A549 (cell line): ENCODE data around the gene ARPP21. TPM values are rescaled to one million over a fixed set of nuclear protein-coding genes. Genes with fewer than 3 reads are reported as not detected.

Experiments
- ATAC-seq, 2 experiments: fragments of 200-7000 bp in 1 of 2; fragments of >200 bp in 1 of 2; cut with Nextera tagmentation in 1 of 2; cut with Tn5 transposase in 1 of 2; 3 replicates each; pipeline versions ENCODE4 v1.8.0 to v1.9.1; 2018 to 2020; ENCODE audit warnings: mild to moderate bottlenecking in 1 of 2, moderate library complexity in 1 of 2
- CTCF ChIA-PET: fragments of 300-600 bp; sonication (Branson Sonifier 250); formaldehyde crosslinking; extraction: SDS; loops from one replicate; lab custom pipeline; 2021; ENCODE audit warnings: antibody characterized with exemption, inconsistent platforms; lab: Yijun Ruan, JAX
- POLR2A ChIA-PET: fragments of 350-600 bp; formaldehyde crosslinking; extraction: SDS; loops from one replicate; lab custom pipeline; 2021; ENCODE audit warnings: antibody characterized with exemption, inconsistent platforms; lab: Yijun Ruan, JAX
- DNase-seq, 2 experiments: peaks; one replicate each; pipeline versions ENCODE4 v3.0.0 to v3.0.0-alpha.2; 2011 to 2016; ENCODE audit warnings: low read depth in 1 of 2, low spot score in 1 of 2
- FAIRE-seq: peaks from 2 replicates; lab custom pipeline; 2011; peaks lifted over from hg19 to GRCh38; lab: Jason Lieb, UNC
- H3K27ac ChIP-seq, 2 experiments: fragments of >200 bp; sonication (Bioruptor Twin); formaldehyde crosslinking; 3 replicates each; pipeline ENCODE4 v1.5.1; 2016 to 2017
- H3K4me1 ChIP-seq: fragments of >200 bp; sonication (Bioruptor Twin); formaldehyde crosslinking; 3 replicates; pipeline ENCODE4 v1.6.1; 2016
- H3K4me2 ChIP-seq: fragments of >200 bp; sonication (Bioruptor Twin); formaldehyde crosslinking; 3 replicates; pipeline ENCODE4 v1.6.1; 2016
- H3K4me3 ChIP-seq: fragments of >200 bp; sonication (Bioruptor Twin); formaldehyde crosslinking; 3 replicates; pipeline ENCODE4 v1.5.1; 2016
- H3K9me3 ChIP-seq: fragments of >200 bp; sonication (Bioruptor Twin); formaldehyde crosslinking; 3 replicates; pipeline ENCODE4 v1.6.1; 2016
- CEBPB ChIP-seq, 2 experiments: fragments of >200 bp in 1 of 2; sonication (Bioruptor Twin) in 1 of 2; formaldehyde crosslinking in 1 of 2; IDR thresholded peaks; 2 replicates each; pipeline ENCODE4 v1.6.1; 2012 to 2016
- CHD2 ChIP-seq: fragments of 150-350 bp; IDR thresholded peaks from 2 replicates; pipeline ENCODE4 v1.6.1; 2014; ENCODE audit warnings: low read length; ENCODE audit not compliant: partially characterized antibody
- CTCF ChIP-seq: fragments of >200 bp; sonication (Bioruptor Twin); formaldehyde crosslinking; IDR thresholded peaks from 3 replicates; pipeline ENCODE4 v1.5.1; 2016
- E2F6 ChIP-seq: IDR thresholded peaks from 2 replicates; pipeline ENCODE4 v1.6.1; 2012; ENCODE audit warnings: low read depth, borderline replicate concordance
- ELK1 ChIP-seq: fragments of 150-350 bp; IDR thresholded peaks from 2 replicates; pipeline ENCODE4 v1.6.1; 2014; ENCODE audit warnings: low read depth, mild to moderate bottlenecking, low read length
- EP300 ChIP-seq, 2 experiments: fragments of >200 bp; sonication (Bioruptor Twin); formaldehyde crosslinking; IDR thresholded peaks; 2 replicates in 1 of 2; 3 replicates in 1 of 2; pipeline ENCODE4 v1.6.1; 2016 to 2017
- FOSB ChIP-seq: fragments of 250-450 bp; sonication (Bioruptor Pico); IDR thresholded peaks from 2 replicates; pipeline ENCODE4 v1.5.0; 2020; ENCODE audit warnings: mild to moderate bottlenecking, moderate library complexity
- FOSL2 ChIP-seq, 2 experiments: fragments of 450-650 bp in 1 of 2; fragments of >200 bp in 1 of 2; sonication (Bioruptor Twin) in 1 of 2; formaldehyde crosslinking; IDR thresholded peaks; 2 replicates each; pipeline versions ENCODE4 v1.5.0 to v1.6.1; 2016 to 2020; ENCODE audit warnings: mild to moderate bottlenecking in 1 of 2, moderate library complexity in 1 of 2
- GATA3 ChIP-seq: IDR thresholded peaks from 2 replicates; pipeline ENCODE4 v1.6.1; 2012; ENCODE audit warnings: borderline replicate concordance
- HEYL ChIP-seq: fragments of 250-450 bp; sonication (Bioruptor Pico); IDR thresholded peaks from 2 replicates; pipeline ENCODE4 v1.8.0; 2021; ENCODE audit warnings: mild to moderate bottlenecking, moderate library complexity
- JUN ChIP-seq, 2 experiments: fragments of >200 bp; sonication (Bioruptor Twin); formaldehyde crosslinking; IDR thresholded peaks; 2 replicates in 1 of 2; 3 replicates in 1 of 2; pipeline ENCODE4 v1.6.1; 2016 to 2017
- JUNB ChIP-seq: fragments of >200 bp; sonication (Bioruptor Twin); formaldehyde crosslinking; IDR thresholded peaks from 2 replicates; pipeline ENCODE4 v1.6.1; 2016
- KDM5A ChIP-seq: fragments of 200-600 bp; sonication (generic); IDR thresholded peaks from 2 replicates; pipeline ENCODE4 v1.6.1; 2016; ENCODE audit warnings: antibody characterized with exemption, mild to moderate bottlenecking
- MAZ ChIP-seq: fragments of 150-350 bp; IDR thresholded peaks from 2 replicates; pipeline ENCODE4 v1.6.1; 2014; ENCODE audit warnings: antibody characterized with exemption, low read depth, low read length, borderline replicate concordance
- MYC ChIP-seq: IDR thresholded peaks from 2 replicates; pipeline ENCODE4 v1.6.1; 2012; ENCODE audit warnings: mild to moderate bottlenecking, inconsistent platforms, low read length, improper control_type of control experiment, borderline replicate concordance
- NFE2L2 ChIP-seq: fragments of 150-350 bp; conservative IDR thresholded peaks from 2 replicates; pipeline ENCODE4 v1.6.1; 2014; ENCODE audit warnings: low read length
- NR3C1 ChIP-seq: fragments of >200 bp; sonication (Bioruptor Twin); formaldehyde crosslinking; IDR thresholded peaks from 3 replicates; pipeline ENCODE4 v1.6.1; 2017
- RAD21 ChIP-seq, 2 experiments: fragments of >200 bp in 1 of 2; sonication (Bioruptor Twin) in 1 of 2; formaldehyde crosslinking in 1 of 2; IDR thresholded peaks in 1 of 2; conservative IDR thresholded peaks in 1 of 2; 2 replicates in 1 of 2; 3 replicates in 1 of 2; pipeline ENCODE4 v1.6.1; 2012 to 2018; ENCODE audit warnings: inconsistent platforms in 1 of 2
- RARB ChIP-seq: fragments of 250-450 bp; sonication (Bioruptor Pico); IDR thresholded peaks from 2 replicates; pipeline ENCODE4 v1.8.0; 2021; ENCODE audit warnings: mild to moderate bottlenecking, moderate library complexity
- RFX5 ChIP-seq: fragments of 450-650 bp; IDR thresholded peaks from 2 replicates; pipeline ENCODE4 v1.7.1; 2014; ENCODE audit warnings: antibody characterized with exemption, mild to moderate bottlenecking, moderate library complexity
- ZFP36 ChIP-seq: fragments of 450-650 bp; IDR thresholded peaks from 2 replicates; pipeline ENCODE4 v1.6.1; 2014; ENCODE audit warnings: borderline replicate concordance; ENCODE audit not compliant: partially characterized antibody
- WGBS: methylation state at CpG from one replicate; pipeline ENCODE4 v1.1.6; 2017; ENCODE audit errors: missing lambda C conversion rate; 5-methylcytosine and 5-hydroxymethylcytosine counted together
- polyA plus RNA-seq, 4 experiments: library from polyadenylated mRNA; depleted of rRNA in 3 of 4; stranded (reverse); fragments of >200 nt; fragmentation: RNase III in 1 of 4; extraction: RNeasy Plus Mini Kit Qiagen cat#74134 plus additional on column Dnase treatment in 1 of 4; gene quantifications; 2 replicates in 3 of 4; 3 replicates in 1 of 4; pipeline ENCODE4 v1.2.3, GENCODE V29; 2011 to 2017
- TF ChIP-seq, protein P1 (sequence below): fragments of 450-650 bp; IDR thresholded peaks from 2 replicates; pipeline ENCODE4 v1.6.1; 2014; ENCODE audit warnings: antibody characterized with exemption
- TF ChIP-seq, protein P2 (sequence below): fragments of >200 bp; sonication (Bioruptor Twin); formaldehyde crosslinking; IDR thresholded peaks from 2 replicates; pipeline ENCODE4 v1.6.1; 2016
- TF ChIP-seq, protein P3 (sequence below): fragments of >200 bp; sonication (Bioruptor Twin); formaldehyde crosslinking; IDR thresholded peaks from 3 replicates; pipeline ENCODE4 v1.6.1; 2016
- TF ChIP-seq, protein P4 (sequence below): IDR thresholded peaks from 2 replicates; pipeline ENCODE4 v1.6.1; 2012

ARPP21 gene
- polyA plus RNA-seq, 2 of the 4 experiments (the other 2 are of a cell fraction) = 0.03 TPM; not detected in 1

GRCh38 chr3:35817216-35817615 lies 177.9 kb downstream of the ARPP21 start:
- ATAC-seq (no peak), FAIRE-seq (no peak), DNase-seq (no peak)
- Histone ChIP-seq H3K4me1 (no peaks in the 10 kb centered on the region), H3K9me3 (no peaks in the 10 kb centered on the region), H3K4me3 (no peak overlapping the region), H3K4me2 (no peak overlapping the region), H3K27ac (no peak overlapping the region)
- CTCF ChIA-PET = interaction anchor here (1.3 to 1.9 kb wide), 2 partner anchors 12 to 29 kb away, joined by 3 to 4 read pairs; no protein-coding TSS in a partner anchor
- 58% methylated on average over 4 of the region's 4 CpGs for WGBS
- TF ChIP-seq, protein P1, sequence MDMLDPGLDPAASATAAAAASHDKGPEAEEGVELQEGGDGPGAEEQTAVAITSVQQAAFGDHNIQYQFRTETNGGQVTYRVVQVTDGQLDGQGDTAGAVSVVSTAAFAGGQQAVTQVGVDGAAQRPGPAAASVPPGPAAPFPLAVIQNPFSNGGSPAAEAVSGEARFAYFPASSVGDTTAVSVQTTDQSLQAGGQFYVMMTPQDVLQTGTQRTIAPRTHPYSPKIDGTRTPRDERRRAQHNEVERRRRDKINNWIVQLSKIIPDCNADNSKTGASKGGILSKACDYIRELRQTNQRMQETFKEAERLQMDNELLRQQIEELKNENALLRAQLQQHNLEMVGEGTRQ = no peak
- TF ChIP-seq FOSB (no peak), RAD21 (conservative IDR thresholded peaks at IDR 0.05 in 1 of 2, IDR thresholded peaks at IDR 0.05 in 1 of 2) (no peak), NFE2L2 (no peak), RARB (no peak), CTCF (no peak), JUN (IDR thresholded peaks at IDR 0.05) (no peak), MYC (no peak), RFX5 (no peak), E2F6 (no peak), NR3C1 (no peak), ZFP36 (no peak), MAZ (no peak), JUNB (no peak), HEYL (CRISPR knock-in tag) (no peak), ELK1 (no peak)
- TF ChIP-seq, protein P2, sequence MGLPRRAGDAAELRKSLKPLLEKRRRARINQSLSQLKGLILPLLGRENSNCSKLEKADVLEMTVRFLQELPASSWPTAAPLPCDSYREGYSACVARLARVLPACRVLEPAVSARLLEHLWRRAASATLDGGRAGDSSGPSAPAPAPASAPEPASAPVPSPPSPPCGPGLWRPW = no peak
- POLR2A ChIA-PET = no interaction called here

GRCh38 chr3:35832140-35832571 lies 192.8 kb downstream of the ARPP21 start:
- FAIRE-seq (no peak), DNase-seq (peak; percentile 15 to 72), ATAC-seq (peak; percentile 84 to 88)
- Histone ChIP-seq H3K27ac (peak overlapping the region; percentile 69 to 83), H3K4me2 (peak overlapping the region; percentile 54), H3K4me3 (no peak overlapping the region), H3K9me3 (no peaks in the 10 kb centered on the region), H3K4me1 (peaks cover 39% of the 10 kb centered on the region)
- CTCF ChIA-PET = interaction anchor here (0.7 kb wide), 1 partner anchor 26 kb away, joined by 3 read pairs; no protein-coding TSS in a partner anchor
- POLR2A ChIA-PET = no interaction called here
- WGBS = 4% methylated on average over 5 of the region's 5 CpGs
- TF ChIP-seq, protein P3, sequence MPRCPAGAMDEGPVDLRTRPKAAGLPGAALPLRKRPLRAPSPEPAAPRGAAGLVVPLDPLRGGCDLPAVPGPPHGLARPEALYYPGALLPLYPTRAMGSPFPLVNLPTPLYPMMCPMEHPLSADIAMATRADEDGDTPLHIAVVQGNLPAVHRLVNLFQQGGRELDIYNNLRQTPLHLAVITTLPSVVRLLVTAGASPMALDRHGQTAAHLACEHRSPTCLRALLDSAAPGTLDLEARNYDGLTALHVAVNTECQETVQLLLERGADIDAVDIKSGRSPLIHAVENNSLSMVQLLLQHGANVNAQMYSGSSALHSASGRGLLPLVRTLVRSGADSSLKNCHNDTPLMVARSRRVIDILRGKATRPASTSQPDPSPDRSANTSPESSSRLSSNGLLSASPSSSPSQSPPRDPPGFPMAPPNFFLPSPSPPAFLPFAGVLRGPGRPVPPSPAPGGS = peak; percentile 60; the same call in 1 of the 3 replicates
- TF ChIP-seq MYC (no peak), JUN (IDR thresholded peaks at IDR 0.05) (0 out of 5 replicates have a peak, but pooled peaks of 1 of the 2 experiments have one; percentile 78), JUNB (peak; percentile 91), KDM5A (no peak), ELK1 (no peak), FOSL2 (IDR thresholded peaks at IDR 0.05) (peak; percentile 87), FOSL2 (CRISPR knock-in tag; IDR thresholded peaks at IDR 0.05) (peak; percentile 85), GATA3 (peak; percentile 79), EP300 (IDR thresholded peaks at IDR 0.05) (peak; percentile 42 to 64; a peak in 2 of 5 replicates), CHD2 (no peak), CEBPB (IDR thresholded peaks at IDR 0.05) (peak; percentile 62; a peak in 3 of 4 replicates)
- TF ChIP-seq, protein P4, sequence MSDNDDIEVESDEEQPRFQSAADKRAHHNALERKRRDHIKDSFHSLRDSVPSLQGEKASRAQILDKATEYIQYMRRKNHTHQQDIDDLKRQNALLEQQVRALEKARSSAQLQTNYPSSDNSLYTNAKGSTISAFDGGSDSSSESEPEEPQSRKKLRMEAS = peak; percentile 36; the same call in 1 of the 2 replicates
